PC-3 (cell line): Measurements from ENCODE around the gene PRKN.

Experiments used
- CTCF ChIP-seq: fragments of 300-600 bp; sonication (generic); conservative IDR thresholded peaks from 2 replicates; pipeline ENCODE4 v1.5.1; 2017; ENCODE audit warnings: antibody characterized with exemption, low read depth, mild to moderate bottlenecking, low read length
- EZH2 ChIP-seq: fragments of 300-600 bp; sonication (generic); IDR thresholded peaks from one replicate; pipeline ENCODE4 v1.6.1; 2017; ENCODE audit warnings: antibody characterized with exemption, mild to moderate bottlenecking, low read length; ENCODE audit not compliant: unreplicated experiment

DNA sequence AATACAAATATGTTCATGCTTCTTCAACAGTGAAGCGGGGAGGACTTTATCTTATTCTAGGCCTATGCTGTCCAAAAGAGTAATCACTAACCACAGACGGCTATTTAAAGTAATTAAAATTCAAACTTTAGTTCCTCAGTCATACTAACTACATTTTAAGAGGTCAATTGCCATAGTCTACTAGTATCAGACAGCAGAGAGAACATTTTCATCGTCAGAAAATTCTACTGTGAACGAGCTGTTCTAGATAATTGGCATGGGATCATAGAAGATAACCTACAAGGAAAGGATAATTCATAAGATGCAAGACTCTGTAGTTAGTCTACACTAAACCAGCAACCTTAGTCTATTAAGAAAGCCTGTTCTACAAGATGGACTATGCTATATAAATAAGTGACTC is 44.4 kb downstream of the PRKN start:
- TF ChIP-seq CTCF (no peak), EZH2 (no peak)
